Upper lobe of right lung (tissue), 1 donor: Measurements from ENCODE around the gene BORCS5. TPM values are rescaled to one million over a fixed set of nuclear protein-coding genes. Genes with fewer than 3 reads are reported as not detected.

ENCODE experiments used
- ATAC-seq: fragments of 200-7000 bp; cut with Tn5 transposase; one replicate; pipeline ENCODE4 v1.9.1; 2020; ENCODE audit warnings: mild to moderate bottlenecking, moderate library complexity
- DNase-seq: peaks from one replicate; pipeline ENCODE4 v3.0.0-alpha.2; 2020
- H3K27ac ChIP-seq: fragments of 200-600 bp; one replicate; pipeline ENCODE4 v1.8.0; 2022
- H3K27me3 ChIP-seq: fragments of 200-600 bp; one replicate; pipeline ENCODE4 v1.8.0; 2022; ENCODE audit warnings: mild to moderate bottlenecking
- H3K36me3 ChIP-seq: fragments of 200-600 bp; one replicate; pipeline ENCODE4 v1.8.0; 2022
- H3K4me1 ChIP-seq: fragments of 200-600 bp; one replicate; pipeline ENCODE4 v1.8.0; 2022
- H3K4me3 ChIP-seq: fragments of 200-600 bp; one replicate; pipeline ENCODE4 v1.8.0; 2022; ENCODE audit warnings: mild to moderate bottlenecking
- H3K9me3 ChIP-seq: fragments of 200-600 bp; one replicate; pipeline ENCODE4 v1.8.0; 2022
- CTCF ChIP-seq: fragments of 200-600 bp; IDR thresholded peaks from one replicate; pipeline ENCODE4 v1.8.0; 2022; ENCODE audit warnings: antibody characterized with exemption
- intact Hi-C: fragments of 100-400 bp; cut with DNase I; formaldehyde crosslinking; loops from one replicate; pipeline ENCODE4 v1.11.0; 2022
- total RNA-seq: library from RNA; stranded (reverse); fragmentation: NEBNext Ultra II Directional; extraction: Animal tissue kit (Norgen Biotek cat#: 25700); gene quantifications from one replicate; pipeline ENCODE4 v1.2.1, GENCODE V29; 2021
- donor health status: DM: no; HTN: yes; CAD: no; lungs with severe emphysema.

Gene BORCS5
- total RNA-seq, 1 donor from 2014 or later: 14.0 TPM

- Histone ChIP-seq H3K4me3 (no peak overlapping the region), H3K27me3 (no peaks in the 10 kb centered on the region), H3K4me1 (no peaks in the 10 kb centered on the region), H3K27ac (no peak overlapping the region), H3K36me3 (peaks cover 22% of the 10 kb centered on the region), H3K9me3 (no peaks in the 10 kb centered on the region)
- no peak for TF ChIP-seq CTCF
- ATAC-seq (no peak), DNase-seq (no peak)
- intact Hi-C loops: no loop called here
Observed at GRCh38 chr12:12365931-12366431, 9.1 kb downstream of the BORCS5 start.

- H3K27ac ChIP-seq: no peak overlapping the region
- no peak for ATAC-seq
- no peak overlapping the region for H3K4me3 ChIP-seq
- H3K27me3 ChIP-seq: no peaks in the 10 kb centered on the region
- H3K4me1 ChIP-seq: no peaks in the 10 kb centered on the region
- H3K9me3 ChIP-seq: no peaks in the 10 kb centered on the region
- H3K36me3 ChIP-seq: peaks cover 22% of the 10 kb centered on the region
- intact Hi-C loops: no loop called here
- DNase-seq: no peak
- no peak for TF ChIP-seq CTCF
Observed at GRCh38 chr12:12366701-12367481, 10.0 kb downstream of the BORCS5 start.

- Histone ChIP-seq H3K27ac (no peak overlapping the region), H3K36me3 (peaks cover 22% of the 10 kb centered on the region), H3K27me3 (no peaks in the 10 kb centered on the region), H3K4me1 (no peaks in the 10 kb centered on the region), H3K4me3 (no peak overlapping the region), H3K9me3 (no peaks in the 10 kb centered on the region)
- no peak for ATAC-seq
- DNase-seq: no peak
- TF ChIP-seq CTCF: no peak
- intact Hi-C loops: no loop called here
Observed at GRCh38 chr12:12367482-12367998, 10.7 kb downstream of the BORCS5 start.

- DNase-seq (no peak), ATAC-seq (peak; percentile 50)
- Histone ChIP-seq H3K36me3 (peaks cover 10% of the 10 kb centered on the region), H3K4me3 (no peak overlapping the region), H3K27me3 (no peaks in the 10 kb centered on the region), H3K9me3 (no peaks in the 10 kb centered on the region), H3K4me1 (no peaks in the 10 kb centered on the region), H3K27ac (no peak overlapping the region)
- no peak for TF ChIP-seq CTCF
- intact Hi-C loops: loop anchor here (10.0 kb wide), 1 partner anchor 332 kb away; no protein-coding TSS in a partner anchor
Observed at GRCh38 chr12:12372946-12373722, 16.3 kb downstream of the BORCS5 start.

GRCh38 chr12:12376646-12377448, 20.0 kb downstream of the BORCS5 start:
- Histone ChIP-seq H3K4me3 (no peak overlapping the region), H3K9me3 (no peaks in the 10 kb centered on the region), H3K4me1 (peaks cover 11% of the 10 kb centered on the region), H3K36me3 (no peaks in the 10 kb centered on the region), H3K27me3 (no peaks in the 10 kb centered on the region), H3K27ac (no peak overlapping the region)
- intact Hi-C loops: loop anchor here (5.0 to 10.0 kb wide), 2 partner anchors 190 to 328 kb away; no protein-coding TSS in a partner anchor
- ATAC-seq (peak; percentile 95), DNase-seq (no peak)
- TF ChIP-seq CTCF: peak; percentile 76
